ENCODE results near the gene CYP26B1.

- TF ChIP-seq POLR2A (IDR thresholded peaks at IDR 0.05; ENCODE audit: low read depth, low read length): no peak
- no peak for TF ChIP-seq POLR2AphosphoS5 (IDR thresholded peaks at IDR 0.05; ENCODE audit: insufficient read depth, low read depth, low read length)
- TF ChIP-seq MAX (IDR thresholded peaks at IDR 0.05; ENCODE audit: insufficient read depth, insufficient read length): no peak
- no peak for TF ChIP-seq CTCF (IDR thresholded peaks at IDR 0.05; ENCODE audit: extremely low read depth in 1 of 2, insufficient read depth in 1 of 2, low read depth in 1 of 2, low read length in 2 of 2)
- no peak for TF ChIP-seq EZH2 (IDR thresholded peaks at IDR 0.05; ENCODE audit: borderline replicate concordance, low read depth, low read length, severe bottlenecking)
- no peak for TF ChIP-seq GATA2 (IDR thresholded peaks at IDR 0.05; ENCODE audit: insufficient read depth, insufficient read length, low read depth, low read length)
Measured at GRCh38 chr2:72153924-72154323, 6.3 kb upstream of the CYP26B1 start.
